ENCODE measurements around the gene HIRA.

- no peak for TF ChIP-seq CTCF (IDR thresholded peaks at IDR 0.05)
- no peak for TF ChIP-seq POLR2A (IDR thresholded peaks at IDR 0.05)
- TF ChIP-seq EP300 (IDR thresholded peaks at IDR 0.05), result no peak
- no peak for TF ChIP-seq POLR2AphosphoS5 (IDR thresholded peaks at IDR 0.05)
Observed at GRCh38 chr22:19356708-19357269, 74.7 kb downstream of the HIRA start.

All from stomach (tissue), 4 donors.